Endothelial cell of umbilical vein (primary cell): Measurements from ENCODE around the gene MTMR3. TPM values are rescaled to one million over a fixed set of nuclear protein-coding genes. Genes with fewer than 3 reads are reported as not detected.

ENCODE experiments used
- BruUV-seq: library from RNA; stranded (reverse); fragments of 400-500 nt; replicated peaks from 2 replicates; lab custom pipeline; 2021; lab: Mats Ljungman, UMichigan
- CTCF ChIA-PET: fragments of 300-600, 350-600 bp; sonication (Branson Sonifier 250); formaldehyde crosslinking; loops from one replicate; lab custom pipeline; 2021; ENCODE audit warnings: antibody characterized with exemption, inconsistent platforms; lab: Charles Lee
- POLR2A ChIA-PET: fragments of 300-600, 350-600 bp; sonication (Branson Sonifier 250); formaldehyde crosslinking; loops from one replicate; lab custom pipeline; 2021; ENCODE audit warnings: antibody characterized with exemption, inconsistent platforms; lab: Charles Lee
- DNase-seq: peaks from one replicate; pipeline ENCODE4 v3.0.0-alpha.2; 2011; ENCODE audit warnings: low read depth, low spot score
- FAIRE-seq: peaks from 2 replicates; lab custom pipeline; 2011; peaks lifted over from hg19 to GRCh38; lab: Jason Lieb, UNC
- H2AFZ ChIP-seq: 2 replicates; pipeline ENCODE4 v1.6.0; 2012; ENCODE audit warnings: low read depth, low read length, control low read depth, inconsistent platforms
- H3K27ac ChIP-seq: 2 replicates; pipeline ENCODE4 v1.5.1; 2011; ENCODE audit warnings: low read depth, mild to moderate bottlenecking, control low read depth, low read length, moderate library complexity; ENCODE audit not compliant: insufficient read depth
- H3K27me3 ChIP-seq, 2 experiments: 2 replicates each; pipeline versions ENCODE4 v1.6.0 to v1.6.1; 2011; ENCODE audit warnings: low read length in 2 of 2, mixed read lengths in 1 of 2; ENCODE audit not compliant: control insufficient read depth in 2 of 2, insufficient read depth in 2 of 2
- H3K36me3 ChIP-seq, 2 experiments: 2 replicates in 1 of 2; 3 replicates in 1 of 2; pipeline ENCODE4 v1.5.1; 2011; ENCODE audit warnings: low read length in 2 of 2, mild to moderate bottlenecking in 1 of 2, moderate library complexity in 1 of 2; ENCODE audit not compliant: control insufficient read depth in 2 of 2, insufficient read depth in 2 of 2; ENCODE audit errors: extremely low read depth in 1 of 2
- H3K4me1 ChIP-seq: 3 replicates; pipeline ENCODE4 v1.5.1; 2011; ENCODE audit warnings: mild to moderate bottlenecking, low read length; ENCODE audit not compliant: control insufficient read depth, insufficient read depth; ENCODE audit errors: extremely low read depth
- H3K4me2 ChIP-seq: 2 replicates; pipeline ENCODE4 v1.6.1; 2011; ENCODE audit warnings: low read length, control low read depth, mixed read lengths; ENCODE audit not compliant: insufficient read depth
- H3K4me3 ChIP-seq, 3 experiments: fragments of 200-600 bp in 1 of 3; sonication (generic), shearing (Covaris generic) in 1 of 3; replicated peaks in 1 of 3; 2 replicates each; pipeline ENCODE4 v1.5.1; 2011 to 2016; ENCODE audit warnings: control low read depth in 3 of 3, low read length in 3 of 3, mild to moderate bottlenecking in 2 of 3, inconsistent platforms in 1 of 3, low read depth in 1 of 3, moderate library complexity in 1 of 3; ENCODE audit not compliant: insufficient read depth in 1 of 3
- H3K79me2 ChIP-seq: 2 replicates; pipeline ENCODE4 v1.6.0; 2012; ENCODE audit warnings: low read length, inconsistent platforms; ENCODE audit not compliant: control insufficient read depth, insufficient read depth
- H3K9ac ChIP-seq: replicated peaks from 2 replicates; pipeline ENCODE3; 2011; ENCODE audit warnings: low read length, control low read depth; ENCODE audit not compliant: insufficient read depth; ENCODE audit errors: extremely low read depth
- H3K9me1 ChIP-seq: replicated peaks from 3 replicates; pipeline ENCODE4 v1.6.0; 2011; ENCODE audit warnings: mild to moderate bottlenecking, low read length; ENCODE audit not compliant: control insufficient read depth, insufficient read depth; ENCODE audit errors: extremely low read depth
- H3K9me3 ChIP-seq: replicated peaks from 2 replicates; pipeline ENCODE4 v1.5.1; 2012; ENCODE audit warnings: low read length, inconsistent platforms; ENCODE audit not compliant: control insufficient read depth, insufficient read depth
- H4K20me1 ChIP-seq: replicated peaks from 2 replicates; pipeline ENCODE3; 2011; ENCODE audit warnings: mild to moderate bottlenecking, low read length; ENCODE audit not compliant: control insufficient read depth, insufficient read depth; ENCODE audit errors: extremely low read depth
- GATA2 ChIP-seq: IDR thresholded peaks from 2 replicates; pipeline ENCODE4 v1.7.0; 2011; ENCODE audit warnings: low read depth, mild to moderate bottlenecking, moderate library complexity, mixed read lengths, low read length; ENCODE audit not compliant: insufficient read length, insufficient read depth
- MAX ChIP-seq: IDR thresholded peaks from 2 replicates; pipeline ENCODE4 v1.6.1; 2011; ENCODE audit not compliant: insufficient read depth, insufficient read length
- MYC ChIP-seq: IDR thresholded peaks from one replicate; pipeline ENCODE4 v1.6.1; 2011; ENCODE audit warnings: mild to moderate bottlenecking, low read depth, low read length
- POLR2A ChIP-seq: IDR thresholded peaks from 2 replicates; pipeline ENCODE4 v1.6.1; 2012; ENCODE audit warnings: low read depth, mild to moderate bottlenecking, control low read depth, low read length
- POLR2AphosphoS5 ChIP-seq: IDR thresholded peaks from 2 replicates; pipeline ENCODE4 v1.6.1; 2012; ENCODE audit warnings: low read depth, mild to moderate bottlenecking, control low read depth, low read length, moderate library complexity; ENCODE audit not compliant: insufficient read depth
- dilution Hi-C: fragments of 300-500 bp; cut with MboI; formaldehyde crosslinking; loops from one replicate; pipeline ENCODE4 v1.15.0; 2019; ENCODE audit warnings: low sequenced_read_pairs; ENCODE audit not compliant: extremely low pct_ligation_motif_present
- intact Hi-C: fragments of 100-400 bp; cut with micrococcal nuclease; formaldehyde crosslinking; loops from one replicate; pipeline ENCODE4 v1.10.0; 2022
- polyA plus RNA-seq, 4 experiments: library from polyadenylated mRNA; depleted of rRNA in 3 of 4; stranded (reverse) in 3 of 4; unstranded in 1 of 4; fragments of >200 nt; gene quantifications; 2 replicates each; pipeline versions ENCODE4 v1.2.1 to v1.2.3, GENCODE V29; 2011 to 2012; ENCODE audit warnings: missing spikeins in 1 of 4
- total RNA-seq: library from RNA; stranded (reverse); gene quantifications from 2 replicates; pipeline ENCODE4 v1.2.3, GENCODE V29; 2021
- TF ChIP-seq, protein P1 (sequence below), 2 donors: IDR thresholded peaks; 1 replicate in 1 of 2; 2 replicates in 1 of 2; pipeline ENCODE4 v1.5.1; 2011; ENCODE audit warnings: low read length in 2 of 2, mild to moderate bottlenecking in 2 of 2, moderate library complexity in 2 of 2, control low read depth in 1 of 2, inconsistent platforms in 1 of 2, low read depth in 1 of 2; ENCODE audit not compliant: insufficient read depth in 1 of 2; ENCODE audit errors: extremely low read depth in 1 of 2

Gene MTMR3
- total and polyA plus RNA-seq, 2 donors (not counting 3 experiments of a cell fraction or from before 2014, with no cell fraction given): 30.1 to 36.5 TPM

- dilution Hi-C loops: no loop called here
- H3K4me1 ChIP-seq: peaks cover 5% of the 10 kb centered on the region
- FAIRE-seq: no peak
- no peak for DNase-seq
- no peak overlapping the region for H2AFZ ChIP-seq
- no peak overlapping the region for H3K27ac ChIP-seq
- ChIA-PET POLR2A (no interaction called here), CTCF (interaction anchor here (0.9 kb wide), 1 partner anchor 319 kb away, joined by 3 read pairs; no protein-coding TSS in a partner anchor)
- H3K27me3 ChIP-seq: no peaks in the 10 kb centered on the region
- H3K4me3 ChIP-seq: no peak overlapping the region
- H3K36me3 ChIP-seq: peaks cover 10 to 63% of the 10 kb centered on the region in 2 experiments
- BruUV-seq: no TSS peak
- no peak overlapping the region for H3K9ac ChIP-seq
- no peaks in the 10 kb centered on the region for H3K9me1 ChIP-seq
- H3K9me3 ChIP-seq: no peaks in the 10 kb centered on the region
- intact Hi-C loops: no loop called here
- no peak overlapping the region for H3K4me2 ChIP-seq
- H4K20me1 ChIP-seq: no peaks in the 10 kb centered on the region
- no peaks in the 10 kb centered on the region for H3K79me2 ChIP-seq
- TF ChIP-seq, protein P1, sequence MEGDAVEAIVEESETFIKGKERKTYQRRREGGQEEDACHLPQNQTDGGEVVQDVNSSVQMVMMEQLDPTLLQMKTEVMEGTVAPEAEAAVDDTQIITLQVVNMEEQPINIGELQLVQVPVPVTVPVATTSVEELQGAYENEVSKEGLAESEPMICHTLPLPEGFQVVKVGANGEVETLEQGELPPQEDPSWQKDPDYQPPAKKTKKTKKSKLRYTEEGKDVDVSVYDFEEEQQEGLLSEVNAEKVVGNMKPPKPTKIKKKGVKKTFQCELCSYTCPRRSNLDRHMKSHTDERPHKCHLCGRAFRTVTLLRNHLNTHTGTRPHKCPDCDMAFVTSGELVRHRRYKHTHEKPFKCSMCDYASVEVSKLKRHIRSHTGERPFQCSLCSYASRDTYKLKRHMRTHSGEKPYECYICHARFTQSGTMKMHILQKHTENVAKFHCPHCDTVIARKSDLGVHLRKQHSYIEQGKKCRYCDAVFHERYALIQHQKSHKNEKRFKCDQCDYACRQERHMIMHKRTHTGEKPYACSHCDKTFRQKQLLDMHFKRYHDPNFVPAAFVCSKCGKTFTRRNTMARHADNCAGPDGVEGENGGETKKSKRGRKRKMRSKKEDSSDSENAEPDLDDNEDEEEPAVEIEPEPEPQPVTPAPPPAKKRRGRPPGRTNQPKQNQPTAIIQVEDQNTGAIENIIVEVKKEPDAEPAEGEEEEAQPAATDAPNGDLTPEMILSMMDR (IDR thresholded peaks at IDR 0.05; ENCODE audit: extremely low read depth in 1 of 2, insufficient read depth in 1 of 2, low read depth in 1 of 2, low read length in 2 of 2): no peak
- TF ChIP-seq MYC (no peak), POLR2A (no peak), MAX (no peak), POLR2AphosphoS5 (no peak), GATA2 (no peak)
Measured at GRCh38 chr22:30021338-30021737, 138.4 kb downstream of the MTMR3 start.
